Measurements from ENCODE around the gene SLC10A7. TPM values are rescaled to one million over a fixed set of nuclear protein-coding genes. Genes with fewer than 3 reads are reported as not detected.

The SLC10A7 gene
- total RNA-seq, 4 donors from 2014 or later, result 12.0 to 56.1 (median 15.9) TPM

GRCh38 chr4:146342600-146343192 lies 179.0 kb downstream of the SLC10A7 start:
- intact Hi-C loops (cut with DNase I; ENCODE audit: low total_unique reads) (no loop called here), in situ Hi-C loops (cut with MboI; ENCODE audit: low pct_ligation_motif_present in 1 of 4, low pct_unique_long_range_greater_than_20kb in 1 of 4, low sequenced_read_pairs in 3 of 4) (loop anchor here (25.0 kb wide), 2 partner anchors 570 to 745 kb away; no protein-coding TSS in a partner anchor)
- TF ChIP-seq POLR2A (IDR thresholded peaks at IDR 0.05), result no peak
- peak; percentile 37 to 62 (median 52) for TF ChIP-seq CTCF (IDR thresholded peaks at IDR 0.05)
- no peak overlapping the region for H3K27ac ChIP-seq
- no peak for DNase-seq
- H3K9me3 ChIP-seq, result no peaks in the 10 kb centered on the region
- WGBS, 2 donors (ENCODE audit: low coverage in 1 of 2), result 89 to 91% methylated on average over 1 of the region's 1 CpG
- H3K36me3 ChIP-seq, result no peaks in the 10 kb centered on the region
- H3K4me1 ChIP-seq, result no peaks in the 10 kb centered on the region
- H3K4me3 ChIP-seq, result no peak overlapping the region
- H3K27me3 ChIP-seq, result no peaks in the 10 kb centered on the region

- DNase-seq, result no peak
- no peak overlapping the region for H3K27ac ChIP-seq
- H3K36me3 ChIP-seq, result no peaks in the 10 kb centered on the region
- H3K9me3 ChIP-seq, result no peaks in the 10 kb centered on the region
- TF ChIP-seq CTCF (IDR thresholded peaks at IDR 0.05) (peak; percentile 3 to 33 (median 22)), POLR2AphosphoS5 (IDR thresholded peaks at IDR 0.05) (no peak)
- H3K27me3 ChIP-seq, result no peaks in the 10 kb centered on the region
- peaks cover 0 to 8% (median 0%) of the 10 kb centered on the region in 4 donors for H3K4me1 ChIP-seq
- intact Hi-C loops (cut with DNase I; ENCODE audit: low total_unique reads) (no loop called here), in situ Hi-C loops (cut with MboI; ENCODE audit: low pct_ligation_motif_present in 1 of 4, low pct_unique_long_range_greater_than_20kb in 1 of 4, low sequenced_read_pairs in 3 of 4) (loop anchor here (25.0 kb wide), 2 partner anchors 572 to 747 kb away; no protein-coding TSS in a partner anchor)
- H3K4me3 ChIP-seq, result no peak overlapping the region
Observed at GRCh38 chr4:146340798-146341197, 180.9 kb downstream of the SLC10A7 start.

GRCh38 chr4:146338512-146338911 lies 183.2 kb downstream of the SLC10A7 start:
- DNase-seq, result no peak
- in situ Hi-C loops (cut with MboI; ENCODE audit: low pct_ligation_motif_present in 1 of 4, low pct_unique_long_range_greater_than_20kb in 1 of 4, low sequenced_read_pairs in 3 of 4) (loop anchor here (25.0 kb wide), 2 partner anchors 574 to 749 kb away; no protein-coding TSS in a partner anchor), intact Hi-C loops (cut with DNase I; ENCODE audit: low total_unique reads) (no loop called here)
- no peak for TF ChIP-seq CTCF (IDR thresholded peaks at IDR 0.05)
- Histone ChIP-seq H3K27ac (no peak overlapping the region), H3K9me3 (no peaks in the 10 kb centered on the region), H3K4me1 (peaks cover 0 to 15% (median 2%) of the 10 kb centered on the region in 4 donors), H3K27me3 (no peaks in the 10 kb centered on the region), H3K4me3 (no peak overlapping the region), H3K36me3 (no peaks in the 10 kb centered on the region)

- H3K27me3 ChIP-seq, result no peaks in the 10 kb centered on the region
- no peaks in the 10 kb centered on the region for H3K36me3 ChIP-seq
- H3K27ac ChIP-seq, result no peak overlapping the region
- TF ChIP-seq POLR2A (IDR thresholded peaks at IDR 0.05) (no peak), EP300 (IDR thresholded peaks at IDR 0.05; ENCODE audit: low read depth) (no peak), CTCF (IDR thresholded peaks at IDR 0.05) (no peak), POLR2AphosphoS5 (IDR thresholded peaks at IDR 0.05) (no peak)
- WGBS, 2 donors (ENCODE audit: low coverage in 1 of 2), result 38% methylated on average over 1 of the region's 1 CpG
- peaks cover 0 to 19% (median 2%) of the 10 kb centered on the region in 4 donors for H3K4me1 ChIP-seq
- H3K4me3 ChIP-seq, result no peak overlapping the region
- in situ Hi-C loops (cut with MboI; ENCODE audit: low pct_ligation_motif_present in 1 of 4, low pct_unique_long_range_greater_than_20kb in 1 of 4, low sequenced_read_pairs in 3 of 4) (loop anchor here (25.0 kb wide), 2 partner anchors 576 to 751 kb away; no protein-coding TSS in a partner anchor), intact Hi-C loops (cut with DNase I; ENCODE audit: low total_unique reads) (no loop called here)
- DNase-seq, result no peak
- H3K9me3 ChIP-seq, result no peaks in the 10 kb centered on the region
Observed at GRCh38 chr4:146336410-146336807, 185.3 kb downstream of the SLC10A7 start.
